Tibial nerve (tissue), 4 donors: ENCODE measurements around the gene PCBP3. TPM values are rescaled to one million over a fixed set of nuclear protein-coding genes. Genes with fewer than 3 reads are reported as not detected.

Source experiments
- DNase-seq, 2 donors: peaks; one replicate each; pipeline ENCODE4 v3.0.0-alpha.2; 2019; ENCODE audit warnings: low spot score in 2 of 2
- H3K27ac ChIP-seq, 4 donors: fragments of 200-600 bp; sonication (generic) in 3 of 4; one replicate each; pipeline ENCODE4 v1.5.1; 2017 to 2019; ENCODE audit warnings: mild to moderate bottlenecking in 1 of 4
- H3K27me3 ChIP-seq, 2 donors: fragments of 200-600 bp; sonication (generic) in 1 of 2; one replicate each; pipeline versions ENCODE4 v1.5.1 to v1.6.0; 2017 to 2019
- H3K36me3 ChIP-seq, 3 donors: fragments of 200-600 bp; sonication (generic); one replicate each; pipeline ENCODE4 v1.5.1; 2018 to 2019
- H3K4me1 ChIP-seq, 4 donors: fragments of 200-600 bp; sonication (generic) in 3 of 4; one replicate each; pipeline ENCODE4 v1.5.1; 2017 to 2019
- H3K4me3 ChIP-seq, 4 donors: fragments of 200-600 bp; sonication (generic) in 3 of 4; one replicate each; pipeline ENCODE4 v1.5.1; 2017 to 2019; ENCODE audit warnings: mild to moderate bottlenecking in 1 of 4, moderate library complexity in 1 of 4
- H3K9me3 ChIP-seq, 4 donors: fragments of 200-600 bp; sonication (generic) in 3 of 4; one replicate each; pipeline ENCODE4 v1.5.1; 2017 to 2019
- CTCF ChIP-seq, 5 experiments: fragments of 200-600 bp in 3 of 5; fragments of 450-650 bp in 2 of 5; sonication (generic) in 3 of 5; IDR thresholded peaks; one replicate each; pipeline ENCODE4 v1.5.1; 2016 to 2019; ENCODE audit warnings: antibody characterized with exemption in 5 of 5, mild to moderate bottlenecking in 3 of 5, moderate library complexity in 2 of 5
- EP300 ChIP-seq, 2 donors: sonication (generic); formaldehyde crosslinking; IDR thresholded peaks; one replicate each; pipeline ENCODE4 v1.6.1; 2017; ENCODE audit warnings: antibody characterized with exemption in 2 of 2, mild to moderate bottlenecking in 1 of 2
- POLR2A ChIP-seq, 2 donors: fragments of 450-650 bp; IDR thresholded peaks; one replicate each; pipeline ENCODE4 v1.6.1; 2017; ENCODE audit warnings: antibody characterized with exemption in 2 of 2, mild to moderate bottlenecking in 2 of 2, moderate library complexity in 2 of 2
- WGBS, 2 donors: methylation state at CpG; one replicate each; pipeline ENCODE4 v1.1.5; 2018; 5-methylcytosine and 5-hydroxymethylcytosine counted together
- total RNA-seq, 4 donors: library from RNA; depleted of rRNA; stranded (reverse); fragments of >200 nt; gene quantifications; one replicate each; pipeline ENCODE4 v1.1.0, GENCODE V29; 2016

Gene PCBP3
- total RNA-seq, 4 donors from 2014 or later: 4.2 to 13.4 (median 9.6) TPM

GRCh38 chr21:45913886-45914285, 270.4 kb downstream of the PCBP3 start:
- no peak for TF ChIP-seq EP300 (IDR thresholded peaks at IDR 0.05)
- TF ChIP-seq CTCF (IDR thresholded peaks at IDR 0.05): no peak
- no peak for TF ChIP-seq POLR2A (IDR thresholded peaks at IDR 0.05)
- WGBS, 2 donors: 90 to 93% methylated on average over 18 to 22 of the region's 22 CpGs

GRCh38 chr21:45914321-45914845, 270.9 kb downstream of the PCBP3 start:
- no peak for DNase-seq
- TF ChIP-seq CTCF (IDR thresholded peaks at IDR 0.05) (no peak), POLR2A (IDR thresholded peaks at IDR 0.05) (no peak), EP300 (IDR thresholded peaks at IDR 0.05) (no peak)
- H3K27ac ChIP-seq: no peak overlapping the region
- H3K36me3 ChIP-seq: peaks cover 0 to 3% (median 0%) of the 10 kb centered on the region in 3 donors
- 88 to 90% methylated on average over 20 to 22 of the region's 22 CpGs for WGBS, 2 donors
- H3K9me3 ChIP-seq: no peaks in the 10 kb centered on the region
- H3K27me3 ChIP-seq: no peaks in the 10 kb centered on the region
- peaks cover 0 to 17% (median 5%) of the 10 kb centered on the region in 4 donors for H3K4me1 ChIP-seq
- H3K4me3 ChIP-seq: no peak overlapping the region

More at GRCh38 chr21:45913886-45914285, 270.4 kb downstream of the PCBP3 start:
- no peak overlapping the region for H3K4me3 ChIP-seq
- H3K4me1 ChIP-seq: peaks cover 0 to 17% (median 5%) of the 10 kb centered on the region in 4 donors
- peaks cover 0 to 3% (median 0%) of the 10 kb centered on the region in 3 donors for H3K36me3 ChIP-seq
- H3K27me3 ChIP-seq: no peaks in the 10 kb centered on the region
- no peak overlapping the region for H3K27ac ChIP-seq
- no peak for DNase-seq
- no peaks in the 10 kb centered on the region for H3K9me3 ChIP-seq

- WGBS, 2 donors: 72 to 75% methylated on average over 25 of the region's 25 CpGs
- H3K9me3 ChIP-seq: no peaks in the 10 kb centered on the region
- TF ChIP-seq CTCF (IDR thresholded peaks at IDR 0.05) (no peak), POLR2A (IDR thresholded peaks at IDR 0.05) (no peak), EP300 (IDR thresholded peaks at IDR 0.05) (no peak)
These were observed 272.7 kb downstream of the PCBP3 start for GRCh38 chr21:45916011-45916840.

GRCh38 chr21:45917241-45917640, 273.7 kb downstream of the PCBP3 start:
- no peak for DNase-seq
- Histone ChIP-seq H3K36me3 (no peaks in the 10 kb centered on the region), H3K9me3 (no peaks in the 10 kb centered on the region), H3K27ac (no peak overlapping the region), H3K4me3 (no peak overlapping the region), H3K4me1 (peaks cover 0 to 10% (median 2%) of the 10 kb centered on the region in 4 donors), H3K27me3 (no peaks in the 10 kb centered on the region)
- TF ChIP-seq CTCF (IDR thresholded peaks at IDR 0.05) (no peak), EP300 (IDR thresholded peaks at IDR 0.05) (no peak), POLR2A (IDR thresholded peaks at IDR 0.05) (no peak)
- WGBS, 2 donors: 55 to 56% methylated on average over 9 to 13 of the region's 13 CpGs

More at GRCh38 chr21:45916011-45916840, 272.7 kb downstream of the PCBP3 start:
- no peak overlapping the region for H3K27ac ChIP-seq
- peaks cover 0 to 3% (median 0%) of the 10 kb centered on the region in 3 donors for H3K36me3 ChIP-seq
- H3K4me3 ChIP-seq: no peak overlapping the region
- H3K4me1 ChIP-seq: peaks cover 0 to 10% (median 2%) of the 10 kb centered on the region in 4 donors
- H3K27me3 ChIP-seq: no peaks in the 10 kb centered on the region
- no peak for DNase-seq

GRCh38 chr21:45918011-45918410, 274.5 kb downstream of the PCBP3 start:
- TF ChIP-seq EP300 (IDR thresholded peaks at IDR 0.05) (no peak), CTCF (IDR thresholded peaks at IDR 0.05) (no peak), POLR2A (IDR thresholded peaks at IDR 0.05) (no peak)
- Histone ChIP-seq H3K4me1 (peaks cover 0 to 14% (median 2%) of the 10 kb centered on the region in 4 donors), H3K27me3 (no peaks in the 10 kb centered on the region), H3K9me3 (no peaks in the 10 kb centered on the region), H3K36me3 (no peaks in the 10 kb centered on the region), H3K27ac (no peak overlapping the region), H3K4me3 (no peak overlapping the region)
- DNase-seq: no peak
- WGBS, 2 donors: 83 to 87% methylated on average over 11 of the region's 11 CpGs
